Astrocyte (in vitro differentiated cells and primary cell): ENCODE data around the gene FSTL5.

Source experiments
- EZH2 ChIP-seq: IDR thresholded peaks from 2 replicates; pipeline ENCODE4 v1.6.1; 2012; ENCODE audit warnings: mild to moderate bottlenecking, low read length, inconsistent platforms; ENCODE audit not compliant: insufficient read depth
- TF ChIP-seq, protein P1 (sequence below): IDR thresholded peaks from 2 replicates; pipeline ENCODE4 v1.5.1; 2011; ENCODE audit warnings: low read depth, mild to moderate bottlenecking, inconsistent platforms, low read length, moderate library complexity; ENCODE audit not compliant: insufficient read depth

DNA sequence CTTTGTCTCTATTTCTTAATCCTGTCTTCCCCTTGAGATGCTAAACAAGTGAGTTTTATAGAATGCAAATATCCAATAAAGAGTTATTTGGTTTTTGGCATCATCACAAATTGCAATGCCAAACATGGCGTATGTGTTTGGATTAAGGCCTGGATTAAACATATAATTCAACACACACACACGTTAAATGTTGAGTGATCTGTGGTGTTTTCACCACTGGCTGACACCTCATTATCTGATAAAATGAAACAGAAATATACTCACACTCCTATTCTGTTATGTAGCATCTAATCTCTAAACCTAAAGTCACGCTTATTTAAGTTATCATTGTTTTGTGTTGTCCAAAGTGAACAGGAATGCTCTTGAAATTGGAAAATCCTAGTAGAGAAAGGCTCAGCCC, 506.2 kb downstream of the FSTL5 start:
- TF ChIP-seq, protein P1, sequence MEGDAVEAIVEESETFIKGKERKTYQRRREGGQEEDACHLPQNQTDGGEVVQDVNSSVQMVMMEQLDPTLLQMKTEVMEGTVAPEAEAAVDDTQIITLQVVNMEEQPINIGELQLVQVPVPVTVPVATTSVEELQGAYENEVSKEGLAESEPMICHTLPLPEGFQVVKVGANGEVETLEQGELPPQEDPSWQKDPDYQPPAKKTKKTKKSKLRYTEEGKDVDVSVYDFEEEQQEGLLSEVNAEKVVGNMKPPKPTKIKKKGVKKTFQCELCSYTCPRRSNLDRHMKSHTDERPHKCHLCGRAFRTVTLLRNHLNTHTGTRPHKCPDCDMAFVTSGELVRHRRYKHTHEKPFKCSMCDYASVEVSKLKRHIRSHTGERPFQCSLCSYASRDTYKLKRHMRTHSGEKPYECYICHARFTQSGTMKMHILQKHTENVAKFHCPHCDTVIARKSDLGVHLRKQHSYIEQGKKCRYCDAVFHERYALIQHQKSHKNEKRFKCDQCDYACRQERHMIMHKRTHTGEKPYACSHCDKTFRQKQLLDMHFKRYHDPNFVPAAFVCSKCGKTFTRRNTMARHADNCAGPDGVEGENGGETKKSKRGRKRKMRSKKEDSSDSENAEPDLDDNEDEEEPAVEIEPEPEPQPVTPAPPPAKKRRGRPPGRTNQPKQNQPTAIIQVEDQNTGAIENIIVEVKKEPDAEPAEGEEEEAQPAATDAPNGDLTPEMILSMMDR: no peak
- no peak for TF ChIP-seq EZH2
